Stimulated activated CD8-positive, alpha-beta memory T cell treated with anti-CD3 and anti-CD28 coated beads, Interleukin-12 subunit alpha, Interleukin-12 subunit beta, amount 100 ng/mL, for 24 hours (primary cell): ENCODE results near the gene TBC1D30.
"Not testable (repeated sequence)": the region's sequence is repeated elsewhere in the genome, so short reads cannot be mapped to it uniquely, and the experiment has no call there.

Experiments used
- DNase-seq: peaks from one replicate; pipeline ENCODE4 v3.0.0-alpha.2; 2020; ENCODE audit errors: extremely low read depth

Gene TBC1D30

GRCh38 chr12:64824500-64825142 lies at the start of gene TBC1D30:
Gene TBC1D30 (plus strand): TSS chr12:64824647. CDS start chr12:64824880, 233 bp downstream.
- DNase-seq, result no peak

GRCh38 chr12:64775147-64775736 lies 49.2 kb upstream of the TBC1D30 start:
- DNase-seq, result not testable (repeated sequence)

GRCh38 chr12:64779354-64779974 lies 45.0 kb upstream of the TBC1D30 start:
- DNase-seq, result no peak

- no peak for DNase-seq
These were observed 44.3 kb upstream of the TBC1D30 start for GRCh38 chr12:64780132-64780530.

- DNase-seq, result no peak
These were observed 43.7 kb upstream of the TBC1D30 start for GRCh38 chr12:64780531-64781279.

GRCh38 chr12:64781280-64782190 lies 42.9 kb upstream of the TBC1D30 start:
- DNase-seq, result no peak

GRCh38 chr12:64782191-64782876 lies 42.1 kb upstream of the TBC1D30 start:
- no peak for DNase-seq

GRCh38 chr12:64785838-64786237 lies 38.6 kb upstream of the TBC1D30 start:
- DNase-seq, result no peak

GRCh38 chr12:64790166-64790565 lies 34.3 kb upstream of the TBC1D30 start:
- no peak for DNase-seq

- DNase-seq, result no peak
These were observed 33.4 kb upstream of the TBC1D30 start for GRCh38 chr12:64791036-64791435.

- no peak for DNase-seq
These were observed 32.3 kb upstream of the TBC1D30 start for GRCh38 chr12:64792128-64792527.

GRCh38 chr12:64793610-64794009 lies 30.8 kb upstream of the TBC1D30 start:
- DNase-seq, result no peak

GRCh38 chr12:64794305-64794704 lies 30.1 kb upstream of the TBC1D30 start:
- no peak for DNase-seq

GRCh38 chr12:64796205-64796845 lies 28.1 kb upstream of the TBC1D30 start:
- peak; percentile 26 for DNase-seq

- no peak for DNase-seq
These were observed 27.3 kb upstream of the TBC1D30 start for GRCh38 chr12:64797156-64797555.

- no peak for DNase-seq
These were observed 26.3 kb upstream of the TBC1D30 start for GRCh38 chr12:64798165-64798564.

GRCh38 chr12:64800640-64801039 lies 23.8 kb upstream of the TBC1D30 start:
- no peak for DNase-seq

- no peak for DNase-seq
These were observed 23.1 kb upstream of the TBC1D30 start for GRCh38 chr12:64801381-64801780.

GRCh38 chr12:64802180-64802775 lies 22.2 kb upstream of the TBC1D30 start:
- DNase-seq, result not testable (repeated sequence)

GRCh38 chr12:64806173-64806572 lies 18.3 kb upstream of the TBC1D30 start:
- no peak for DNase-seq
